Cortex of kidney (tissue), 1 donor: ENCODE results near the gene EPHA2.
"Not testable (repeated sequence)": the region's sequence is repeated elsewhere in the genome, so short reads cannot be mapped to it uniquely, and the experiment has no call there.

Experiments used
- DNase-seq: peaks from one replicate; lab custom pipeline; 2025; lab: John Stamatoyannopoulos, UW

Gene EPHA2

DNA sequence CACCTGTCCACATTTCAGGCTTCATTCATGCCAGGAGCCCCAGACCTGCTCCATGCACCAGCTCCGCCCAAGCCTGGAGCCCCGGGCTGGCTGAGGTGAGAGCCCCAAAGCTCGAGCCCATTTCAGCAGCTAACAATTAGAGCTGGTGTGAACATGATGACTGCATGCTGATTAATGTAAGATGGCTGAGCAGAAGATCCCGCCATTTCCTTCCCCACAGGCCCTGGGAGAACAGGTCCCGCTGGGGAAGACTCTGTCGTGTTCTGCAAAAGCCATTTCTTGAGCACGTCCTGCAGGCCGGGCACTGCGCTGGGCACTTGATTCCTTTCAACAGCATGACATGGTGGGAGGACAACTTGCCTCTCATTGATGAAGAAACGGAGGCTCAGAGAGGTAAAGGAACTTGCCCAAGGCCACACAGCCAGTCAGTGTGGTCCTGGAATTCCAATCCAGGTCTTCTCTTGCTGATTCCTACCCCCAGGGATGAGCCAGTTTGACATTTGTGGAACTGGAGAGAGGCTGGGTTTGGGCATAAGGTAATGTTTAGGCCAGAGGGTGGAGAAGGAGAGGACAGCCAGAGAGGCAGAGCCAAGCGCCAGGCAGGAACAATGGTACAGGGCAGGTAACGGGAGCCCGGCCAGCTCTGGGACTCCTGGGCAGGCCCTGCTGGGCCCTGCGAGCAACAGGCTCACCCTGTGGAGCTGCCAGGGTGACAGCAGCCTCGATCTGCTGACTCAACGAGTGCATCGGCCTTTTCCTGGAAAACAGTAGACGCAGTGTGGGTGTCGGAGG is 28.1 kb upstream of the EPHA2 start:
- no peak for DNase-seq

DNA sequence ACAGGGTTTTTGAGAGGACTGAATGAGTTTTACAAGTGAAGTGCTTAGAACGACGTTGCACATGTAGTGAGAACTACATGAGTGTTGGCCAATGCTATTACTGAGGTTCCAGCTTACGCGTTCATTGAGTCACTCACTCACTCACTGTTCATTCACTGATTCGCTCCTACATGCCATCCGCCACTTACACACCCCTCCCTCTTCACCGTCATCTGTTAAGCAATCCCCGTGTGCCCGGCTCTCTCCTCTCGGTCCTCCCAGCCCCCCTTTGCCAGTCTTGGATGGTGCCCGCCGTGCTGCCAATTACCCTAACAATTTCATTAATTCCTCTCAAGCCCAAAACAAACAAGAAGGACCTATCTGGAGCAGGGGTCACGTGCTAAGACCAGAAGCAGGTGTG is 27.3 kb upstream of the EPHA2 start:
- no peak for DNase-seq

DNA sequence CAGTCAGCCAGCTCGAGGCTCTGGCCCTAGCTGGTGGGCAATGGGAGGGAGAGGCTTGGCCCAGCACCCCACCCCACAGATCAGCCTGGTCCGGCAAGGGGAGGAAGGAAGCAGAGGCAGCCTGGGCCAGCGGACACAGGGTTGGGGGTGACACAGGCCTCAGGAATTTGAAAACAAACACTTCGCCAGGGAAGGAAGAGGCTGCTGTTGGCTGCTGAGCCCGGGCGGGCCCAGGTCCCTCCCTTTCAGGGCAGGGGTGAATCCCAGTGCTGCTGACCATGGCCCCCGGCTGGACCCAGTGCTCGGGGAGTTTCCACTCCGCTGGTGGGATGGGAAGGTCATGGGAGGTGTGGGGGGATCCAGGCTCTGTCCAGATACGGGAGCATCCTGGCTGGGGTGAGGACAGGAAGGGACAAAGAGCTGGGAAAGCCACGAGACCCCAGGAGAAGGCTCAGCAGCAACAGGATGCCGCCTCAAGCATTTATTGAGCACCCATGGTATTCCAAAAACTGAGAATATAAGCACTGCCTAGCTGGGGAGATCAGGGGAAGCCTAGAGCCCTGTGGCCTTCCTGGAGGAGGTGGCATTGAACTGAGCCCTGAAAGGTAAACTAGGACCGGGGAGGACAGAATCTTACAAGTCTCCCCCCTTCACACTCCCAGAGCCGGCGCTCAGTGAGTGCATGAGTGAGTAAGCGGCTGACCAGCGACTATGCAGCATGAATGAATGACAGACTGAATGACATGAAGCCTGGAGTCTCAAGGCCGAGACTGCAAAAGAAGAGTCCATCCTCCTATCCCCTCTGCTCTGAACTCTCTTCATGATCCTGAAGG is 26.2 kb upstream of the EPHA2 start:
- DNase-seq = no peak

DNA sequence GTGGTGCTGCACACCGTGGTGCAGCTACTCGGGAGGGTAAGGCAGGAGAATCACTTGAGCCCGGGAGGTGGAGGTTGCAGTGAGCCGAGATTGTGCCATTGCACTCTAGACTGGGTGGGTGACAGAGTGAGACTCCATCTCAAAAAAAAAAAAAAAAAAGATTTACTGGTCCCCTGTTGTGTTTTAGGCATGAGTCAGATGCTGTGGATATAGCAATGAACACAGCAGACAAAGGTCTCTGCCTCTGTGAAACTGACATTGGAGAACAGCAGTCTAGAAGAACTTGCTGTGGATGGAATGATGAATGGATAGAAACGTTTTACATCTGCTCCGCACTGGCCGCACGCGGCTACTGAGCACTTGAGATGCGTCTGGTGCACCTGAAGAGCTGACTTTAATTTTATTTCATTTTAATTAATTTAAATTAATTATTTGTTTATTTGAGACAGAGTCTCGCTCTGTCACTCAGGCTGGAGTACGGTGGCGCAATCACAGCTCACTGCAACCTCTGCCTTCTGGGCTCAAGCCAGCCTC is 24.5 kb upstream of the EPHA2 start:
- no peak for DNase-seq

DNA sequence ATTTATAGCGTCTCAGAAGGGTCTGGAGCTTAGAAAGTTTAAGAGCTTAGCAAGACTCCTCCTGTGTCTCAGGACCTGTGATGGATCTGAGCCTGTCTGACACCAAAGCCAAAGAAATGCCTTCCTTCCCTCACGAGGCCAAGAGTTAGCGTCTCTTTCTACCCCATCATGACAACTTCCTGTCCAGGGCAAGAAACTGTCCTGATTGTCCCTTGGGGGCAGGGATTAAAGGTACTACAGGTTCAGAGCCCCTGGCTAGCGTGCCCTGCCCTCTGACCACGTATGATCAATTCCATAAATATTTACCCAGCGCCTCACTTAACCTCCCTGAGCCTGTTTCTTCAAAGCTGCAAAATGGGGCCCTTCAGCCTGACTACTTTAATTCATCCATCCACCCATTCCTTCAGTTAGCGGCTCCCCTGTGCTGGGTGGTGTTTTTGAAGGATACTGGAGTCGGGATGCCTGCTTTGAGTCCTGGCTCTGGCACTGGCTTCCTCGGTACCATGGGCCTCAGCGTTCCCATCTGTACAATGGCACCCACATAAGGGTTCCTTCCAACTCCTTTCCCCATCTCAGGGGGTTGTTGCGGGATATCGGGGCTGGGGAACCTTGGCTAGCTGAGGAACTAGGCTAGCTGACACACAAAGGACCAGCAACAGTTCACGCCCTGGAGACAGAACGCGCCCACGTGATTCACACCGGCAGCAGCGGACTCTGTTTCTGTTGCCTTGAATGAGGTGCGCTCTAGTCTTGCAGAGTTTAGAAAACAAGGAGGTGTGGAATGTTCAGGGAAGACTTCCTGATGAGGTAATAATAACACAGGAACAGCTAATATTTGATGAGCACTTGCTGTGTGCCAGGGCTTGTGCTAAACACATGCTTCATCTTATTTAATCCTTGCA is 23.0 kb upstream of the EPHA2 start:
- DNase-seq = no peak

DNA sequence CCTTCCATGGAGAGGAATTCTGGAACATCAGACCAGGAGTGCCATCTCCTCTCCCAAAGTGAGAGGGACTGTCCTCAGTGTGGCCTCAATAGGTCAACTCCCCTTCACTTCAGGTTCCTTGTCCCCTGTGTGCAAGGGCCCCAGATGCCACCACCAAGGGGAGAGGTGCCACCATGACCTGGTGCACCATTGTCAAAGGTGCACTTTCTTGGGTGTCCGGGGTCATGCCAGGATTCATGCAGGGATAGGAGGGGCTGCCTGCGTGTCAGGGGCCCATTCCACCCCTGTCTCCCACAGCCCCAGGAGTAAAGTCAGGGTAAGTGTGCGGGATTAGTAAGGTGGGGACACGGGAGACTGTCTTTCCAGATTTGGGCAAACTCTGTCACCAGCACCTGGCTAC is 21.4 kb upstream of the EPHA2 start:
- DNase-seq = no peak

DNA sequence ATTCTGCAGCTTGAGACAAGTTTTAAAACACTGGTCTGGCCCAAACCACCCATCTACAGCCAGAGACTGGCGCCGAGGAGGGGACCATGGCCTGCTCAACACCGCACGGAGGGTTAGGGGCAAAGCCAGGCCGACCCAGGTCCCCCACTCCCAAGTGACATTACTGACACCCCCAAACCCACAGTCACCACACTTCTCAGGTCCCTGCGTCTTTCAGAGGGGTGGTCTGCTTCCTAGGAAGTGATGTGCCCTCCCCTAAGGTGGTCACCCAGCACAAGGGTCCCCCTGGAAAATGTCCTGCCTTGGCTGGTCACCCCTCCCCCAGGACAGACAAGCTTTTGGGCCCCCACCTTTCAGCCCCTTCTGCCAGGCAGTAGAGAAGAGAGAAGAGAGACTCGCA is 20.8 kb upstream of the EPHA2 start:
- no peak for DNase-seq

DNA sequence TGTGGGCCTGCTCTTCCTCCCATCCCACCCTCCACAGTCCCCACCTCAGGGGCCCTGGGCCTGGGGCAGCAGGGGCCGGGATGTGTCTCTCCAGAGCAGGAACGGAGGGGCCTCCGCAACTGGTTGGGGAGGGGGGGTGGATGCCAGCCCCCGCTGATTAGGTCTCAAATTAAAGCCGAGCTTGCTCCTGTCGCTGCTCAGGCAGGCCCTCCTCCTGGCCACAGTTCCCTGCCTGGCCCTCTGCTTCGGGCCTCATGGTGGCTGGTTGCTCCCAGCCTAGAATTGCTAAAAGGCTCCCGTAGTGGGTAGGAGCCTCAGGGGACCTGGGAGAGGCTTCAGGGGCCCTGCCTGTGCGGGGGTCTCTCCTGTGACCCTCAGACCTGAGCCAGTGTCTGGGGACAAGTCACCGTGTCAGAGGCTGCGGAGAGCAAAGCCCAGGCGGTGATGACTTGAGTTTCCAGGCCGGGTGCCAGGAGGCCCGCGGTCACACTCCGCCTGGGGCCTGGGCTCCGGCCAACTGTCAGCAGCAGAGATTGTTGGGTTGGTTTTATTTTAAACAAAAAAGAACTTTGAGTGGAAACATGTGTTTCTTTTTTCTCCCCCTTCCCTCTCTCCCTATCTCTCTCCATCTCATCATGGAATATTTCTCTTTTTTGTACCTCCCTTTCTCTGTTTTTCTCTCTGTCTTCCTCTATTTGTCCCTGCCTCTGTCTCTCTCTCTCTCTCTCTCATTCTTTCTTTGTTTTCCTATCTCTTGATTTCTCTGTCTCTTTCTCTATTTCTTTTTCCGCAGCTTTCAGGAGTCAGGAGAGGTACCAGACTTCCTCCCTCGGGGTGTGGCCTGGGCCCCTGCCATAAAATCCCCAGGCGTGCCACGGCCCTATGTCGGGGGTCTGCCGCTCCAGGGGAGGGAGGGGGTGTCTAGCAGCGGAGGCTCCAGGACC is 20.0 kb upstream of the EPHA2 start:
- DNase-seq = no peak

DNA sequence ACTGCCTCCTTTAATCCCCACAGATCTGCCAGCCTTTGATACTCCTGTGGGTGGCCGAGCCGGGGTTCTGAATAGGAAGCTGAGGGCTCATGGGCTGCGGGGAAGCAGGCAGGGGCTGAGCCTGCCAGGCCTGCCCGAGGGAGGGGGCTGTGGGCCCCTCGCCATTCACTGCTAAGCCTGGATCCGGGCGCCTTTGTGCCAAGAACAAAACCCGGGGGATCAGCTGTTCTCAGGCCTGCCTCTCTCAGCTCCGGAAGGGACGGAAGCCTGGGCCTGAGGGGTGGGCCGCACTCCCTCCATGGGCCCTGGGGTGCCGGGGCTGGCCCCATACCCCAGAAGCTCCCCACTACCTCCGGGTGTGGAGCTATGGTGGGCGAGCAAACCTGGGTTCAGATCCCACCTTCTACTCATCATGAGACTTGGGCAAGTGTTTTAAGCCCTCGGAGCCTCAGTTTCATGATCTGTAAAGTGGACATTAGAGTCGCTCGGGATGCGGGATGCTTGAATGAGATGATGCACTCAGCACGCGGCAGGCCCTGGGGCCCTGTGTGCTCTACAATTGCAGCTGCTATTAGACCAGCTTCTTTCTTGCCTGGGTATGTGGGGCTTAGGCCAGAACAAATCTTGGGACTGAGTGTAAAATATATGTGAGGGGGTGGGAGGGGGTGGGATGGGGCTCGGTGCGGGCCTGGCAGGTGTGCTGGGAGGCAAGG is 19.2 kb upstream of the EPHA2 start:
- no peak for DNase-seq

DNA sequence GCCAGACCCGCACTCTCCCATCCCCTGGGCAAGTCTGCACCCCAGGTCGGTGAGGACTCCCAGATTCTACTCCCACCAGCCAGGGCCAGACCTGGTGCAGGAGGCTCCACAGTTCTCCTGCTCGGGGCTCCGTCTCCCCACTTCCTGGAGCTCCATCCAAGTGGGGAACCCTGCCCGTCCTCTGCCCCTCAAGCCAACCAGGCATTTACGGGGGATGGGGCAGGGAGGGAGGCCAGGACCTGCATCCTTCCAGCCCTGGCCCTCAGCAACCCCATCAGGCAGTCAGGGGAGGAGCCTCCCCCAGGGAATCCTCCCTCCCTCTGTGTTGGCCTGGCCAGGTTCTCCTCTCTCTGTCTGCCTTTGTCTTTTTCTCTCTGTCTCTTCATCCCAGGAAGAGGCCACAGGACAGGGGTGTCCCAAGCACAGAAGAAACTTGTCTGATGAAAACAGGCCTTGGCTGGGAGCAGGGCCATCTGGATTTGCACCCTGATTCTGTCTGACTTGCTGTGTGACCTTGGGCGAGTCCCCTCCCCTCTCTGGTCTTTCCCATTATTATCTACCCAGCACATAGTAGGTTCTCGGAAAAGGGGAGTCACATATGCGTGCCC is 18.5 kb upstream of the EPHA2 start:
- DNase-seq = no peak

DNA sequence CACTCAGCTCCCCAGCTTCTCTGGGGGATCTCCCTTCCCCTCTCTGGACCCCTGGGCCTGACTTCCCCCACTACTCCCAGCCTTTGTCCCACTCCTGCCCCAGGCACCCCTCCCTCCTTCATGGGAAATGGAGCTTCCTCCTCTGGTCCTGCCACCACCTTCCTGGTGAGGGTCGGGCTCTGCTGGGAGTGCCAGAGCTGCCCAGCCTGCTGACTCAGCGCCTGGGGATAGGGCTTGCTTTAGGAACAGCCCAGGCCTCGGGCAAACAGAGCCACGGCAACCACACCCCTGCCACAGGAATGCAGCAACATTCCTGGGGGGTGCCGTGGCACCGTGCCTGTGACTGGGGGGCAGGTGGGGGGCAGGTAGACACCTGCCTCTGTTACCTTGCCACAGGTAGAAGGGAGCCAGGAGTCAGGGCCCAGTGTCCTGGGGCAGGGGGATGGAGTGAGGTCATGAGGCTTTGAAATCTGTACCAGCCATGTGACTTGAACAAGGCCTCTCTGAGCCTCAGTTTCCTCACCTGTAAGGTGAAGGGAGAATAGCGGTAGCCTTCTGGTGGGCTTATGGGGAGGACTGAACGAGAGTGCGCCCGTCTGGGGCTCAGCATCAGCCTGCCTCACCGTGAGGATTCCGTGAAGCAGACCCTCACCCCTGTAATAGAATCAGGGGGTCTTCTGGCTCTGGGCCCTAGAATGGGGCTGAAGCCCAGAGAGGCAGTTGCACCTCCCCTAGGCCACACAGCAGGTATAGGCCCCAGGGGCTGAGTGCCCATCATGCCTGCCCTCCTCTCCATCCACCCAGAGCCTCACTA is 17.8 kb upstream of the EPHA2 start:
- DNase-seq = no peak

DNA sequence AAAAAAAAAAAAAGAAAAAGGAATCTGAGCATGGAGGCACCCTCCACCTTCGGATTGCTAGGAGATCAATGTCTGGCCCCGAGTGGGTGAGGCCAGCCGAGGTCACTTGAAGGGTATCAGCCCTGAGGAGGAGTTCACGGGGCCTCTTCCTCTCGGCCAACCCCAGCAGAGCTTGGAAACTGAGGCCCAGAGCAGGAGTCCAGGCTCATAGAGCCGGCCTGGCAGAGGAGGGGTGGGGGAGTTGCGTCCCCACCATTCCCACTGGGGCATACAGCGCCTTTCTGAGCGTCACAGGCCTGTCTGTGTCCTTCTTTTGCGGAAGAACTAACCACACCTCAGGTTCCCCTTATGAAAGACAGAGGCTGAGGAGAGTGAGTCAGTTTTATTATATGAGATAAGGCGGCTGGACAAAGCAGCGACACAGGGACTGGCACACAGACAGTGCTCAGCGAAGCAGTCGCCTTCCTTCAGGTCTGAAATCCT is 17.1 kb upstream of the EPHA2 start:
- no peak for DNase-seq

DNA sequence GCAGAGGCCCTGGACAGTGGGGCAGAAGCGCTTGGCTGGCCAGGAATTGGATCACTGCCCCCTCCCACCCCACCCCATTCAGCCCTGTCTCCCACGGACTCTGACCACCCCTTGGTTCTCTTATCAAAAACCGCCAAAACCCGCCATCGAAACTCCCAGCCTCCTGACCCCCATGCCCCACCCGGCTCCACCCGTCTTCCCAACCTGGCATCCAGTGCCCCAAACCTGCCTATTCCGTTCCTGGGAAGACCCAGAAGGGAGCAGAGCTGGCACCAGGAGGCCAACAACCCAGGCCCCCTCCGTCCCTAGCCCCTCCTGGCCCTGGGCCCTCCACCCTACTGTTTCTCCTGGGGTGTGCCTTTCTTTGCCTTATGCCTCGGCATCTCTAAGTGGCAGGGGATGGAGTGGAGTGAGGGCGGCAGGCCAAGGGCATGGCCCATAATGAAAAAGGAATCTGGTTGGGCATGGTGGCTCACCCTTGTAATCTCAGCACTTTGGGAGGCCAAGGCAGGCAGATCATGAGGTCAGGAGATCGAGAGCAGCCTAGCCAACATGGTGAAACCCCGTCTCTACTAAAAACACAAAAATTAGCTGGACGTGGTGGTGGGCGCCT is 16.5 kb upstream of the EPHA2 start:
- DNase-seq = no peak

DNA sequence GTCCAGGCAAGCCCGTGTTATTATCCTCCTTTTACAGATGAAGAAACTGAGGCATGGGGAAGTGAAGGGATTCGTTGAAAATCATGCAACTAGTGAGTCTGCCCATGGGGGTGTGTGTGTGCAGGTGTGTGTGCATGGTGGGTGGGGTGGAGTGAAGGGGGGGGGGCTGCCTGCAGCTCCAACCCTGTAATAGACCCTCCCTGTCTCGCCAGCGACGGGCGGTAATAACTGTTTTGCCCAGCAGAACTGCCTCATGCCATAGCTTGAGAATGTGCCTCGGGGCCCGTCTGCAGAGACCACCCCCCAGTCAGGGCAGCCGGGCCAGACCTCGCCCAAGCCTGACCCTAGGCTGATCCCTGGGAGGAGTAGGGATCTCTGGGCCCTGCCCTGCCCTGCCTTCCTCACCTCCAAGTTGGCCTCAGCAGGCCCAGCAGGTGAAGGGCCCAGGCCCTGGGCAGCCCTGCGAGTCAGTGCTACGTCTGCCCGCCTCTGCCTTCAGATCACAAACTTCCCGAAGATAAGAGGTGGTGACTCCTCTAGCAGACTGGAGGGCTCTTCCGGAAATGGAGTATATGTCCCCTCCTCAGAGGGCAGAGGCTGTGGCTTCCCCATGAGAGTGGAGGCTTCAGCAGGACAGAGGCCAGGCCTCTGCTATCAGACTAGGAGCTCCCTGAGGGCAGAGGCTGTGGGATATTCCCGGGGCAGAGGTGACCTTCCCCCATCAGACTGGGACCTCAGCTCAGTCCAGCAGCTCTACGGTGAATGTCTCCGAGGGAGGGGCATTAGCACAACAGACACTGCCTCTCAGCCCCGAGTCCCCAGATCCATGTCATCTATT is 15.7 kb upstream of the EPHA2 start:
- DNase-seq = no peak

DNA sequence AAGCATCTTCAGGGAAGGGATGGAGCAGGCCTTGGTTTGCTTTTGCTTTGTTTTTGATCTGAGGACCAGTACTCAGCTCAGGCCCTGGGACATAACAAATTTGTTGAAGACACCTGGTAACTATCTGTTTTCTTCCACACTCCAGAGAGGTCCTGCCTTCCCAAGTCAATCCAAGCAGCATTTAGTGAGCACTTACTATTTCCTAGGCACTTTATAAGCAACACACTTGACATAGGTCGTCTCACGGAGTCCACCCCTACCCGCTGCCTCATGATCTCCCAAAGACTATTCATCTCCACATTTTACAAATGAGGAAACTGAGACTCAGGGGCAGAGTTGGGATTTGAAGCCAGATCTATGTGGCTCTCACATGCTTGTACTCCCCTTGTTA is 14.4 kb upstream of the EPHA2 start:
- DNase-seq = no peak

DNA sequence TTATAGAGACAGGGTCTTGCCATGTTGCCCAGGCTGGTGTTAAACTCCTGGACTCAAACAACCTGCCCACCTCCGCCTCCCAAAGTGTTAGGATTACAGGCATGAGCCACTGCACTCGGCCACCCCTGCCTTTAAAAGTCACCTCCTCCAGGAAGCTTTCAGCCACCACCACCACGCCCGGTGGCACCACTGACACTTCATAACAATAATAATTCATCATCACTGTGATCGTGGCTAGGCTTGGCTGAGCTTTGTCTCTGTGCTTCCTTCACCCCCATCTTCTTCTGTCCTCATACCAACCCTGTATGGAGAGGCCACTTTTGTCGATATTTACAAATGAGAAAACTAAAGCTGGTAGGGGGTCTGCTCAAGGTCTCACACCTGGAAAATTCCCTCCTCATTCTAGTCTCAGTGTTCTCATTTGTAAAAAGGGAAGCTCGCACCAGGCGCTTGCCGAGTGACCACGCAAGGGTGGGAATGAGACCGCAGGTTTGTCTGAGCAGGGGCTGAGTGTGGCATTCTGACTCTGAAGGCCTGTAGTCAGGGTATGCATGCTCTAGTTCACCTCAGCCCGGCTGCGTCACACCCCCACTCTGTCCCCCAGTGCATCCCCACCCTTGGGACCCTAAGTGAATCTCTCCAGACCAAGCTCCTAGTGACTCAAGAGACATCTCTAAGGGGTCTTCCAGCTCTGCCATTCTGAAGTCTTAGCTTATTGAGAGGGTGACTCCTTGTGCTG is 12.9 kb upstream of the EPHA2 start:
- no peak for DNase-seq

DNA sequence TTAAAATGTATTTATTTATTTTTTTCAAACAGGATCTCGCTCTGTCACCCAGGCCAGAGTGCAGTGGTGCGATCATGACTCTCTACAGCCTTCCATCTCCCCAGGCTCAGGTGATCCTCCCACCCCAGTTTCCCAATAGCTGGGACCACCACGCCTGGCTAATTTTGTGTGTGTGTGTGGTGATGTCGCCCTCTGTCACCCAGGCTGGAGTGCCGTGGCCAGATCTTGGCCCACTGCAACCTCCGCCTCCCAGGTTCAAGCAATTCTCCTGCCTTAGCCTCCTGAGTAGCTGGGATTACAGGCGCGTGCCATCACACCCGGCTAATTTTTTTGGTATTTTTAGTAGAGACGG is 12.3 kb upstream of the EPHA2 start:
- not testable (repeated sequence) for DNase-seq
